ENCODE data around the gene ACSL6.

Gene ACSL6

DNA sequence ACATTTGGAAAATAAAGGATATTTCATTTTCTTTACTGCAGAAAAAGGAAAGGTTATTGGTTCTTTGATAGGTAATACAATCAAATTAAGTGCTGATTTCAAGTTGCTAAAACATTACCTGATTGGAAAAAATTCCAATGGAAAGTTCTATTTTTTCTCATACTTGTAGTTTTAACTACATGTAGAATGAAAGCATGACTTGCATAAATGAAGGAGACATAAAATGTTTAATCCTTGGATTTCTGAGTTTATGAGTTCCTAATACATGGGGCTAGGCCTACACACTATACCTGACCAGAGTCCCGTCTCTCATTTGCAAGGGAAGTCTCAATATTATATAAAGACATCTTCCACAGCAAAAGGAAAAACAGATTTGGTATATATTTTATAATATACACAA is 60.8 kb downstream of the ACSL6 start:
- no peak for TF ChIP-seq ZFX (IDR thresholded peaks at IDR 0.05)
- TF ChIP-seq, protein P1, sequence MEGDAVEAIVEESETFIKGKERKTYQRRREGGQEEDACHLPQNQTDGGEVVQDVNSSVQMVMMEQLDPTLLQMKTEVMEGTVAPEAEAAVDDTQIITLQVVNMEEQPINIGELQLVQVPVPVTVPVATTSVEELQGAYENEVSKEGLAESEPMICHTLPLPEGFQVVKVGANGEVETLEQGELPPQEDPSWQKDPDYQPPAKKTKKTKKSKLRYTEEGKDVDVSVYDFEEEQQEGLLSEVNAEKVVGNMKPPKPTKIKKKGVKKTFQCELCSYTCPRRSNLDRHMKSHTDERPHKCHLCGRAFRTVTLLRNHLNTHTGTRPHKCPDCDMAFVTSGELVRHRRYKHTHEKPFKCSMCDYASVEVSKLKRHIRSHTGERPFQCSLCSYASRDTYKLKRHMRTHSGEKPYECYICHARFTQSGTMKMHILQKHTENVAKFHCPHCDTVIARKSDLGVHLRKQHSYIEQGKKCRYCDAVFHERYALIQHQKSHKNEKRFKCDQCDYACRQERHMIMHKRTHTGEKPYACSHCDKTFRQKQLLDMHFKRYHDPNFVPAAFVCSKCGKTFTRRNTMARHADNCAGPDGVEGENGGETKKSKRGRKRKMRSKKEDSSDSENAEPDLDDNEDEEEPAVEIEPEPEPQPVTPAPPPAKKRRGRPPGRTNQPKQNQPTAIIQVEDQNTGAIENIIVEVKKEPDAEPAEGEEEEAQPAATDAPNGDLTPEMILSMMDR (conservative IDR thresholded peaks at IDR 0.05), result no peak
- no peak overlapping the region for H3K27ac ChIP-seq

DNA sequence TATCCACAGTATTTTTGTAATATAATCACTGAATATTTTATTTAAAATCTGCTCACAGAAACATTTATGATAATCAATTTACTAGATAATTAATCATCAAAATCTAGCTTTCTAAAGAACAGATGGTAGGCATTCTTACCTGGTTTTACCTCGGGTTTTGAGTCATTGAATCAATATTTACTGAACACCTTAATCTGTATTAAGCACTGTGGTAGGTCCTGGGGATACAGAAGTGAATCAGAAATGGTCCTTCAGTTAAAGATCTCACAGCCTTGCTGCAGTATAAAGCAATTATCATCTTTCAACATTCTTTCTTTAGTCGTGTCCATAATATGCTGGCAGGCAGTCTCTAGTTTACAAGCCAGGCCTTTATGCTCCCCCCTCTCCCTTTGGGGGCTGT is 64.0 kb downstream of the ACSL6 start:
- TF ChIP-seq, protein P1 (conservative IDR thresholded peaks at IDR 0.05), result no peak
- TF ChIP-seq ZFX (IDR thresholded peaks at IDR 0.05), result no peak
- peak overlapping the region; percentile 45; the same call in 1 of the 2 replicates for H3K27ac ChIP-seq

DNA sequence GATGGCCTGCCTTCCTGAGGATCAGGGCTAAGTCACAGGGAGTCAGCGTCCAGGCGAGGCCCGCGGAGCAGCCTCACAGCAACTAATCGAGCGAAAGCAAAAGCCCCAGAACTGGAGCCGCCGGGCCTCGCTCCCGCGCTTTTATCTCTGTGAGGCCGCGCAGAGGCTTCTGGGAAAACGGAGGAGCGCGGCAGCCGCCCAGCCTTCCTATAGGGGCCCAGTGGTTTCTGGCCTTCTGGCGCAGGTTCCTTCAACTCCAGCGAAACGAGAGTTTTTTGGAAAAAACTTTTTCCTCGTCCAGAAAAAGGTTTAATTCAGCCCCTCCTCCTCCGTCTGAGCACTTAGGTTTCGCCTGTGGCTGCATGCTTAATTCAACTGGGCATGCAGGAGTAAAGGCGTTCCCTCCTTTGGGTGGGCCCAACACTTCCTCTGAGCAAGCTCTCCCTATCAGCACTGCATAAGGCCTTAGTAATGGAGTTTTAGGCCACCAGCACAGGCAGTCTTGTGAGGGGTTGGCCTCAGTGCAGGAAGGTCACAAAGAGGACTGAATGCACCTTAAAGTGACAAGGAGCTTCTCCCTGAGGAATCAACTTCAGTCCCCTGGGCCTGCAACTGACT is 65.8 kb downstream of the ACSL6 start, which contains the start of gene MEIKIN:
Gene MEIKIN, minus strand, starts transcription at position 113 of the 618 bp plus-strand sequence. CDS start 158 bp downstream, outside the sequence.
- peak within 1 kb of the TSS; percentile 62 for H3K27ac ChIP-seq

DNA sequence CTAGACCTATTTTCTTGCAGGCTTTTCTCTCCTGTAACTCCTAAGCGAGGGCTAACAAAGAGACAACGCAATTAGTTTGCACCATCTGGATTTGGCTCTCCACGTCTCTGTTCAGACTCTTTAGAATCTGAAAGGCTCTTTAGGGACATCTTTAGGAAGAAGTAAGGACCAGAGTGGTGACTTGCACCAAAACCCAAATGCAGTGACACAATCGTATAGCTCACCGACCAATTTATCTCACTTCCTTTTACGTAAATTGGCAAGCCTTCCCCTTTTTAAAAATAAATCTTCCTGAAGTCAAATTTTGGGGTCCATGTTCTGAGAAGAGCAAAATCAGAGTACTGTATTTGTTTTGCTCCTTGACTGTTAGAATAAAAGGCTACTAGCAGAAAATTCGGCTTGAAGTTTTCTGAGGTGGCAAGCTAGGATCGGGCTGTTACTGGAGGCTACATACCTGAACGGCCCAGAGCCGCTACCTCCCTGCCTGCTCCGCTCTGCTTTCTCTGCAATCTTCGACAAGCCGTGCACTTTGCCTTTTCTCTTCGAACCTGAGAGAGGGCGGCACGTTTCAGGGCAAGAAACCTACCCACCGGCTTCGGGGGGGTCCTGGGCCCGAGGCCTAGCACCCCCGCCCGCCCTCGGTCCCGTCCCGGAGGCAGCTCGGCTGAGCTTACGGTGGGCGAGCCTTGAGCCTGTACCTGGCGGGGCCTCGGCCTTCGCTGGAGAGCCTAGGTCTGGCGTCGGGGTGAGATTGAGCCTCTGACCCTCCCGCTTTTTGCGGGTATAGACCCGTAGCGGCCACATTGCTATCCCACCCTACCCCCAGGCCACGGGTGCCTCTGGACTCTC is 66.5 kb downstream of the ACSL6 start:
- TF ChIP-seq ZFX (IDR thresholded peaks at IDR 0.05), result no peak
- TF ChIP-seq, protein P1 (conservative IDR thresholded peaks at IDR 0.05), result no peak
- H3K27ac ChIP-seq, result no peak overlapping the region

More for the DNA sequence above, 65.8 kb downstream of the ACSL6 start, which contains the start of gene MEIKIN:
- TF ChIP-seq, protein P1 (conservative IDR thresholded peaks at IDR 0.05), result no peak
- no peak for TF ChIP-seq ZFX (IDR thresholded peaks at IDR 0.05)

DNA sequence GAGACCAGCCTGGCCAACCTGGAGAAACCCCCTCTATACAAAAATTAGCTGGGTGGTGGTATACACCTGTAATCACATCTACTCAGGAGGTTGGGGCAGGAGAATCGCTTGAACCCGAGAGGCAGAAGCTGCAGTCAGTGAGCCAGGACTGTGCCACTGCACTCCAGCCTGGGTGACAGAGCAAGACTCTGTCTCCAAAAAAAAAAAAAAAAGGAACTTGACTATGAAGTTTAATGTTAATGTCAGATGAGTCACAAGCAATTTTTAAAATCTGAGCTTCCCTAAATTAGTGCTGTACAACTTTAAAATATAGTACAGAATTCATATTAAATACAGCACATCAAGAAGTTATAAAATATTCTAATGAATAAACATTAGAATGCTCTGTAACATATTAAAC is 67.5 kb downstream of the ACSL6 start:
- H3K27ac ChIP-seq, result no peak overlapping the region
- TF ChIP-seq, protein P1 (conservative IDR thresholded peaks at IDR 0.05), result no peak
- no peak for TF ChIP-seq ZFX (IDR thresholded peaks at IDR 0.05)

DNA sequence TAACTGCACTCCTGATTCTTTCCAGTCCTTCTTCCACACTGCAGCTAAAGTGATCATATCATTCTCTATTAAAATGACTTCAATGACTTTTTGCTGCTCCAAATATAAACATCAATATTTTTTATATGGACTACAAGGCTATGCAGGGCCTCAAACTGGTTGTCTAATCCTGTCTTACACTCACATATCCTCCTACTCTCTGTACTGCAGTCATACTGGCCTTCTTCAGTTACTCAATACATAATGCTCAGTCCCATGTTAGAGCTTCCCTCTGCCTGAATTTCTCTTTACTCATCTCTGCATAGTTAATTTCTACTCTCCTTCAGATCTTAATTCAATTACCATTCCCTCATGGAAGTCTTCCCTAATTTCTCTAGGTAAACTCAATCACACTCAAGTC is 69.4 kb downstream of the ACSL6 start:
- TF ChIP-seq, protein P1 (conservative IDR thresholded peaks at IDR 0.05), result no peak
- TF ChIP-seq ZFX (IDR thresholded peaks at IDR 0.05), result no peak
- H3K27ac ChIP-seq, result no peak overlapping the region
